B cell (primary cell): Measurements from ENCODE around the gene LYPD1. TPM values are rescaled to one million over a fixed set of nuclear protein-coding genes. Genes with fewer than 3 reads are reported as not detected.

Source experiments
- ATAC-seq: fragments of 200-7000 bp; cut with Tn5 transposase; one replicate; pipeline ENCODE4 v1.10.0; 2021; ENCODE audit warnings: low read depth, mild to moderate bottlenecking, moderate number of reproducible peaks, moderate library complexity
- CTCF ChIA-PET: fragments of 350-600 bp; sonication (Branson Sonifier 250); formaldehyde crosslinking; loops from one replicate; lab custom pipeline; 2021; ENCODE audit warnings: antibody characterized with exemption, inconsistent platforms; lab: Charles Lee
- POLR2A ChIA-PET: fragments of 350-600 bp; sonication (Branson Sonifier 250); formaldehyde crosslinking; loops from one replicate; lab custom pipeline; 2021; ENCODE audit warnings: antibody characterized with exemption; lab: Charles Lee
- DNase-seq: peaks from one replicate; pipeline ENCODE4 v3.0.0; 2013
- H2AFZ ChIP-seq: 2 replicates; pipeline ENCODE4 v1.6.1; 2012; ENCODE audit warnings: mild to moderate bottlenecking, low read depth, low read length; ENCODE audit not compliant: insufficient read depth, poor library complexity, severe bottlenecking
- H3K27ac ChIP-seq, 2 donors: 1 replicate in 1 of 2; 2 replicates in 1 of 2; pipeline ENCODE4 v1.5.1; 2012 to 2013; ENCODE audit warnings: low read length in 2 of 2, mild to moderate bottlenecking in 2 of 2, moderate library complexity in 1 of 2
- H3K27me3 ChIP-seq, 4 experiments: fragments of 200-600 bp in 1 of 4; sonication (generic) in 1 of 4; replicated peaks in 1 of 4; 1 replicate in 2 of 4; 2 replicates in 2 of 4; pipeline versions ENCODE4 v1.6.1 to v1.7.0; 2013 to 2016; ENCODE audit warnings: low read length in 3 of 4, mild to moderate bottlenecking in 2 of 4, mixed read lengths in 1 of 4, moderate library complexity in 1 of 4; ENCODE audit not compliant: insufficient read depth in 4 of 4, control insufficient read depth in 3 of 4; ENCODE audit errors: control extremely low read depth in 1 of 4
- H3K36me3 ChIP-seq, 2 experiments: replicated peaks in 1 of 2; 1 replicate in 1 of 2; 2 replicates in 1 of 2; pipeline versions ENCODE4 v1.6.1 to v1.7.1; 2013; ENCODE audit warnings: low read length in 1 of 2; ENCODE audit not compliant: insufficient read depth in 2 of 2, control insufficient read depth in 1 of 2; ENCODE audit errors: control extremely low read depth in 1 of 2, extremely low read depth in 1 of 2
- H3K4me1 ChIP-seq, 2 donors: fragments of 200-600 bp in 1 of 2; sonication (generic) in 1 of 2; 1 replicate in 1 of 2; 2 replicates in 1 of 2; pipeline versions ENCODE4 v1.5.1 to v1.6.1; 2013 to 2017; ENCODE audit warnings: low read length in 2 of 2; ENCODE audit not compliant: control insufficient read depth in 2 of 2, insufficient read depth in 2 of 2
- H3K4me2 ChIP-seq: replicated peaks from 2 replicates; pipeline ENCODE3; 2012; ENCODE audit warnings: mild to moderate bottlenecking, low read depth, low read length; ENCODE audit not compliant: poor library complexity, severe bottlenecking
- H3K4me3 ChIP-seq, 5 experiments: fragments of 200-600 bp in 1 of 5; sonication (generic) in 1 of 5; 1 replicate in 3 of 5; 2 replicates in 2 of 5; pipeline versions ENCODE4 v1.5.1 to v1.7.0; 2011 to 2016; ENCODE audit warnings: low read length in 4 of 5, mild to moderate bottlenecking in 4 of 5, low read depth in 2 of 5, control low read depth in 1 of 5, moderate library complexity in 1 of 5; ENCODE audit not compliant: insufficient read depth in 1 of 5; ENCODE audit errors: control extremely low read depth in 1 of 5, extremely low read depth in 1 of 5
- H3K79me2 ChIP-seq: fragments of 200-600 bp; sonication (generic); one replicate; pipeline ENCODE4 v1.6.0; 2016; ENCODE audit warnings: low read length; ENCODE audit not compliant: control insufficient read depth, insufficient read depth
- H3K9ac ChIP-seq: fragments of 200-600 bp; sonication (generic); 2 replicates; pipeline ENCODE4 v1.6.1; 2017; ENCODE audit warnings: mild to moderate bottlenecking, low read length, moderate library complexity
- H3K9me3 ChIP-seq, 3 donors: one replicate each; pipeline versions ENCODE4 v1.6.1 to v1.7.1; 2013; ENCODE audit warnings: low read length in 2 of 3; ENCODE audit not compliant: control insufficient read depth in 2 of 3, insufficient read depth in 1 of 3; ENCODE audit errors: control extremely low read depth in 1 of 3
- H4K20me1 ChIP-seq: 2 replicates; pipeline ENCODE4 v1.6.0; 2012; ENCODE audit warnings: mild to moderate bottlenecking, low read length; ENCODE audit not compliant: insufficient read depth, control insufficient read depth, poor library complexity, severe bottlenecking
- H3K27ac Mint-ChIP-seq: one replicate; pipeline ENCODE4 v1.8.0; 2021; ENCODE audit warnings: mixed read lengths
- H3K27me3 Mint-ChIP-seq: one replicate; pipeline ENCODE4 v1.8.0; 2021; ENCODE audit warnings: mixed read lengths
- H3K4me1 Mint-ChIP-seq: one replicate; pipeline ENCODE4 v1.8.0; 2021; ENCODE audit warnings: mixed read lengths
- H3K4me3 Mint-ChIP-seq: one replicate; pipeline ENCODE4 v1.8.0; 2021; ENCODE audit warnings: mixed read lengths
- H3K9me3 Mint-ChIP-seq: one replicate; pipeline ENCODE4 v1.8.0; 2022; ENCODE audit warnings: mixed read lengths; ENCODE audit not compliant: insufficient read depth
- CTCF ChIP-seq: fragments of 200-600 bp; IDR thresholded peaks from one replicate; pipeline ENCODE4 v1.8.0; 2022; ENCODE audit warnings: antibody characterized with exemption, mild to moderate bottlenecking
- EZH2 ChIP-seq: IDR thresholded peaks from 2 replicates; pipeline ENCODE4 v1.6.1; 2012; ENCODE audit warnings: borderline replicate concordance, low read depth, mild to moderate bottlenecking, moderate library complexity, low read length; ENCODE audit not compliant: insufficient read depth, poor library complexity, severe bottlenecking
- WGBS: methylation state at CpG from one replicate; pipeline ENCODE4 v1.1.5; 2013; ENCODE audit warnings: missing lambda C conversion rate; ENCODE audit not compliant: insufficient coverage; 5-methylcytosine and 5-hydroxymethylcytosine counted together
- intact Hi-C: fragments of 100-400 bp; cut with micrococcal nuclease; formaldehyde crosslinking; loops from one replicate; pipeline ENCODE4 v1.10.0; 2022
- polyA plus RNA-seq: library from polyadenylated mRNA; depleted of rRNA; stranded (reverse); fragments of >200 nt; gene quantifications from 2 replicates; pipeline ENCODE4 v1.2.3, GENCODE V29; 2012
- total RNA-seq, 2 donors: library from RNA; stranded (reverse); fragments of 120-200 nt in 1 of 2; gene quantifications; 1 replicate in 1 of 2; 2 replicates in 1 of 2; pipeline versions ENCODE4 v1.2.3 to v1.2.4, GENCODE V29; 2013 to 2022

LYPD1 gene
- total and polyA plus RNA-seq, 2 donors (not counting 1 experiment from before 2014, with no cell fraction given), result 0.07 TPM; not detected in 1

GRCh38 chr2:132597166-132597565, 72.8 kb downstream of the LYPD1 start:
- ChIA-PET POLR2A (no interaction called here), CTCF (no interaction called here)
- peaks cover 23% of the 10 kb centered on the region for H3K27me3 Mint-ChIP-seq
- Histone ChIP-seq H4K20me1 (no peaks in the 10 kb centered on the region), H3K79me2 (no peaks in the 10 kb centered on the region), H3K9me3 (peaks cover 0 to 6% (median 0%) of the 10 kb centered on the region in 3 donors), H3K36me3 (no peaks in the 10 kb centered on the region), H3K4me2 (no peak overlapping the region), H3K4me1 (no peaks in the 10 kb centered on the region), H3K27ac (no peak overlapping the region), H2AFZ (no peak overlapping the region), H3K27me3 (no peaks in the 10 kb centered on the region), H3K9ac (no peak overlapping the region), H3K4me3 (no peak overlapping the region)
- ATAC-seq (no peak), DNase-seq (no peak)
- H3K4me3 Mint-ChIP-seq, result no peak overlapping the region
- no peaks in the 10 kb centered on the region for H3K4me1 Mint-ChIP-seq
- intact Hi-C loops, result no loop called here
- no peak overlapping the region for H3K27ac Mint-ChIP-seq
- H3K9me3 Mint-ChIP-seq, result peaks cover 4% of the 10 kb centered on the region
- TF ChIP-seq EZH2 (no peak), CTCF (no peak)

GRCh38 chr2:132595693-132596092, 74.3 kb downstream of the LYPD1 start:
- CTCF ChIA-PET, result no interaction called here
- Histone ChIP-seq H2AFZ (no peak overlapping the region), H3K27me3 (no peaks in the 10 kb centered on the region), H3K4me2 (no peak overlapping the region), H3K4me1 (no peaks in the 10 kb centered on the region), H3K27ac (no peak overlapping the region), H3K36me3 (no peaks in the 10 kb centered on the region), H3K4me3 (no peak overlapping the region), H3K79me2 (no peaks in the 10 kb centered on the region), H4K20me1 (no peaks in the 10 kb centered on the region), H3K9me3 (peaks cover 0 to 6% (median 0%) of the 10 kb centered on the region in 3 donors), H3K9ac (no peak overlapping the region)
- POLR2A ChIA-PET, result no interaction called here
- Mint-ChIP-seq H3K27me3 (peaks cover 21% of the 10 kb centered on the region), H3K4me1 (no peaks in the 10 kb centered on the region), H3K27ac (no peak overlapping the region), H3K4me3 (no peak overlapping the region), H3K9me3 (peaks cover 4% of the 10 kb centered on the region)
- no CpG with 5 or more reads among the region's 2 CpGs for WGBS
- ATAC-seq, result no peak
- no peak for TF ChIP-seq CTCF
- no peak for TF ChIP-seq EZH2
- no peak for DNase-seq
- intact Hi-C loops, result no loop called here
